ENCODE results near the gene BAIAP2L2. TPM values are rescaled to one million over a fixed set of nuclear protein-coding genes. Genes with fewer than 3 reads are reported as not detected.
A peak's percentile ranks its signal among the peaks of the same experiment; 100 is the strongest.

The BAIAP2L2 gene
- total RNA-seq, 1 donor from 2014 or later = 0.54 TPM

- no peaks in the 10 kb centered on the region for H3K9me3 Mint-ChIP-seq (ENCODE audit: unreplicated experiment)
- no peak overlapping the region for H3K9ac ChIP-seq (ENCODE audit: low read length)
- no peaks in the 10 kb centered on the region for H4K20me1 ChIP-seq (ENCODE audit: insufficient read depth, low read length)
- DNase-seq (ENCODE audit: low read depth) (no peak), FAIRE-seq (no peak)
- H3K4me2 ChIP-seq (ENCODE audit: low read length) = no peak overlapping the region
- no peak overlapping the region for H3K27ac Mint-ChIP-seq (ENCODE audit: unreplicated experiment)
- no peaks in the 10 kb centered on the region for H3K4me1 ChIP-seq (ENCODE audit: insufficient read depth, low read length)
- no peaks in the 10 kb centered on the region for H3K4me1 Mint-ChIP-seq (ENCODE audit: low read depth, unreplicated experiment)
- H2AFZ ChIP-seq (ENCODE audit: low read depth, low read length) = no peak overlapping the region
- no peak for TF ChIP-seq CTCF (IDR thresholded peaks at IDR 0.05; ENCODE audit: insufficient read depth, low read depth, low read length)
- no peak for TF ChIP-seq EZH2 (IDR thresholded peaks at IDR 0.05; ENCODE audit: insufficient read depth, low read length)
- no peaks in the 10 kb centered on the region for H3K27me3 ChIP-seq (ENCODE audit: insufficient read depth, low read length)
- no peaks in the 10 kb centered on the region for H3K36me3 Mint-ChIP-seq (ENCODE audit: low read depth, unreplicated experiment)
- H3K27me3 Mint-ChIP-seq (ENCODE audit: low read depth, unreplicated experiment) = peaks cover 9% of the 10 kb centered on the region
- no peak overlapping the region for H3K4me3 ChIP-seq (ENCODE audit: insufficient read depth, low read depth, low read length)
- H3K36me3 ChIP-seq (ENCODE audit: insufficient read depth, low read length) = no peaks in the 10 kb centered on the region
- H3K4me3 Mint-ChIP-seq (ENCODE audit: unreplicated experiment) = no peak overlapping the region
- no peaks in the 10 kb centered on the region for H3K9me3 ChIP-seq (ENCODE audit: insufficient read depth, low read depth, low read length)
- H3K27ac ChIP-seq (ENCODE audit: low read depth, low read length) = no peak overlapping the region
- no peaks in the 10 kb centered on the region for H3K79me2 ChIP-seq (ENCODE audit: insufficient read depth, low read length)
Measured at GRCh38 chr22:38104084-38104483, 6.4 kb downstream of the BAIAP2L2 start.

- TF ChIP-seq CTCF (IDR thresholded peaks at IDR 0.05; ENCODE audit: insufficient read depth, low read depth, low read length) (no peak), EZH2 (IDR thresholded peaks at IDR 0.05; ENCODE audit: insufficient read depth, low read length) (no peak)
- peaks cover 2% of the 10 kb centered on the region for H3K4me1 Mint-ChIP-seq (ENCODE audit: low read depth, unreplicated experiment)
- no peak overlapping the region for H3K27ac ChIP-seq (ENCODE audit: low read depth, low read length)
- no peak overlapping the region for H3K4me3 Mint-ChIP-seq (ENCODE audit: unreplicated experiment)
- DNase-seq (ENCODE audit: low read depth) = no peak
- no peaks in the 10 kb centered on the region for H3K36me3 ChIP-seq (ENCODE audit: insufficient read depth, low read length)
- H4K20me1 ChIP-seq (ENCODE audit: insufficient read depth, low read length) = no peaks in the 10 kb centered on the region
- H3K9me3 Mint-ChIP-seq (ENCODE audit: unreplicated experiment) = no peaks in the 10 kb centered on the region
- H2AFZ ChIP-seq (ENCODE audit: low read depth, low read length) = no peak overlapping the region
- no peak overlapping the region for H3K9ac ChIP-seq (ENCODE audit: low read length)
- H3K79me2 ChIP-seq (ENCODE audit: insufficient read depth, low read length) = no peaks in the 10 kb centered on the region
- peaks cover 9% of the 10 kb centered on the region for H3K27me3 Mint-ChIP-seq (ENCODE audit: low read depth, unreplicated experiment)
- H3K36me3 Mint-ChIP-seq (ENCODE audit: low read depth, unreplicated experiment) = no peaks in the 10 kb centered on the region
- H3K4me3 ChIP-seq (ENCODE audit: insufficient read depth, low read depth, low read length) = no peak overlapping the region
- FAIRE-seq = no peak
- no peaks in the 10 kb centered on the region for H3K9me3 ChIP-seq (ENCODE audit: insufficient read depth, low read depth, low read length)
- H3K27ac Mint-ChIP-seq (ENCODE audit: unreplicated experiment) = no peak overlapping the region
- no peaks in the 10 kb centered on the region for H3K27me3 ChIP-seq (ENCODE audit: insufficient read depth, low read length)
- H3K4me1 ChIP-seq (ENCODE audit: insufficient read depth, low read length) = peaks cover 2% of the 10 kb centered on the region
- H3K4me2 ChIP-seq (ENCODE audit: low read length) = no peak overlapping the region
Measured at GRCh38 chr22:38103641-38104040, 6.8 kb downstream of the BAIAP2L2 start.

- H3K27ac ChIP-seq (ENCODE audit: low read depth, low read length) = no peak overlapping the region
- peak overlapping the region; percentile 28 for H3K4me2 ChIP-seq (ENCODE audit: low read length)
Measured at GRCh38 chr22:38098410-38099249, 11.9 kb downstream of the BAIAP2L2 start.

More at GRCh38 chr22:38098410-38099249, 11.9 kb downstream of the BAIAP2L2 start:
- no peaks in the 10 kb centered on the region for H3K79me2 ChIP-seq (ENCODE audit: insufficient read depth, low read length)
- TF ChIP-seq EZH2 (IDR thresholded peaks at IDR 0.05; ENCODE audit: insufficient read depth, low read length) (no peak), CTCF (IDR thresholded peaks at IDR 0.05; ENCODE audit: insufficient read depth, low read depth, low read length) (no peak)
- peaks cover 9% of the 10 kb centered on the region for H3K4me1 ChIP-seq (ENCODE audit: insufficient read depth, low read length)
- peak overlapping the region; percentile 29 for H3K9ac ChIP-seq (ENCODE audit: low read length)
- peak overlapping the region; percentile 5 for H2AFZ ChIP-seq (ENCODE audit: low read depth, low read length)
- peak overlapping the region; percentile 23 for H3K4me3 Mint-ChIP-seq (ENCODE audit: unreplicated experiment)
- no peak overlapping the region for H3K4me3 ChIP-seq (ENCODE audit: insufficient read depth, low read depth, low read length)
- H3K27me3 Mint-ChIP-seq (ENCODE audit: low read depth, unreplicated experiment) = peaks cover 2% of the 10 kb centered on the region
- H3K36me3 ChIP-seq (ENCODE audit: insufficient read depth, low read length) = no peaks in the 10 kb centered on the region
- H4K20me1 ChIP-seq (ENCODE audit: insufficient read depth, low read length) = no peaks in the 10 kb centered on the region
- H3K9me3 ChIP-seq (ENCODE audit: insufficient read depth, low read depth, low read length) = no peaks in the 10 kb centered on the region
- no peaks in the 10 kb centered on the region for H3K36me3 Mint-ChIP-seq (ENCODE audit: low read depth, unreplicated experiment)
- H3K27me3 ChIP-seq (ENCODE audit: insufficient read depth, low read length) = no peaks in the 10 kb centered on the region
- H3K9me3 Mint-ChIP-seq (ENCODE audit: unreplicated experiment) = no peaks in the 10 kb centered on the region
- DNase-seq (ENCODE audit: low read depth) = peak; percentile 32
- H3K27ac Mint-ChIP-seq (ENCODE audit: unreplicated experiment) = no peak overlapping the region
- peaks cover 6% of the 10 kb centered on the region for H3K4me1 Mint-ChIP-seq (ENCODE audit: low read depth, unreplicated experiment)
- no peak for FAIRE-seq

Measured in astrocyte (in vitro differentiated cells and primary cell).